ENCODE measurements around the gene EPN1.

DNA sequence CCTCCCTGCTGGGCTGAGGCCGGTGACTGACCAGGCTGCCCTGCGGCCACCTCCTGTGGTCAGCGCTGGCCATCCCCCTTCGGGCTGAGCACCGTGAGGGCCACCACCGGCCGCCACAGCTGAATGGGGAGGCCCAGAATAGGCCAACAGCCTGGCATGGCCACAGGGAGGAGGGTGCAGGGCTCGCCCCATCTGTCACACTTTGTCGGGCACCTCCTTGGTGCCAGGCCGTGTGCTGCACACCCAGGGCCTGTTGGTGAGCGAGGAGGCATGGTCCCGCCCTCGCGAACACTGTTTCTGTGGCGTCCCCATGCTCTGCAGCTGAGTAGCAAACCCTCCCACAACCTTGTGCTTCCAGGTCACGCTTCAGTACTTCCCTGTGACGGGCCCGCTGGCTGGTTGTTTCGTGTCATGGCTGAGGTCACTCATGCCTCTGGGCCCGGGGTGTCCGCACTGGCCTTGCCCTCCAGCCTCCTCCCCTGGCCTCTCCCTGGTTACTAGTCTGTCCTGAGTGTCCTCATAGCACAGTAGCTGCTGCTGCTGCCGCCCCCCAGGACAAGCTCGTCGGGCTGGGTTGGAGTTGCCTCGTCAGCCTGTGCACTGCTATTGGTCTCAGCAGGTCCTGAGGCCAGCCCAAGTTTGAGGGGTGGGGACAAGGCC is 15.2 kb downstream of the EPN1 start:
- TF ChIP-seq EZH2phosphoT487 (IDR thresholded peaks at IDR 0.05; ENCODE audit: unreplicated experiment) = no peak
- TF ChIP-seq, protein P1, sequence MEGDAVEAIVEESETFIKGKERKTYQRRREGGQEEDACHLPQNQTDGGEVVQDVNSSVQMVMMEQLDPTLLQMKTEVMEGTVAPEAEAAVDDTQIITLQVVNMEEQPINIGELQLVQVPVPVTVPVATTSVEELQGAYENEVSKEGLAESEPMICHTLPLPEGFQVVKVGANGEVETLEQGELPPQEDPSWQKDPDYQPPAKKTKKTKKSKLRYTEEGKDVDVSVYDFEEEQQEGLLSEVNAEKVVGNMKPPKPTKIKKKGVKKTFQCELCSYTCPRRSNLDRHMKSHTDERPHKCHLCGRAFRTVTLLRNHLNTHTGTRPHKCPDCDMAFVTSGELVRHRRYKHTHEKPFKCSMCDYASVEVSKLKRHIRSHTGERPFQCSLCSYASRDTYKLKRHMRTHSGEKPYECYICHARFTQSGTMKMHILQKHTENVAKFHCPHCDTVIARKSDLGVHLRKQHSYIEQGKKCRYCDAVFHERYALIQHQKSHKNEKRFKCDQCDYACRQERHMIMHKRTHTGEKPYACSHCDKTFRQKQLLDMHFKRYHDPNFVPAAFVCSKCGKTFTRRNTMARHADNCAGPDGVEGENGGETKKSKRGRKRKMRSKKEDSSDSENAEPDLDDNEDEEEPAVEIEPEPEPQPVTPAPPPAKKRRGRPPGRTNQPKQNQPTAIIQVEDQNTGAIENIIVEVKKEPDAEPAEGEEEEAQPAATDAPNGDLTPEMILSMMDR (conservative IDR thresholded peaks at IDR 0.05; ENCODE audit: low read depth in 2 of 2) = no peak

Data from GM23338 (cell line).